Cortex of kidney (tissue), 1 donor: ENCODE data around the gene PFAS.

Experiments used
- DNase-seq: peaks from one replicate; lab custom pipeline; 2025; lab: John Stamatoyannopoulos, UW

Gene PFAS

GRCh38 chr17:8310601-8311123, 61.6 kb downstream of the PFAS start:
- no peak for DNase-seq

- no peak for DNase-seq
Measured at GRCh38 chr17:8311131-8311790, 62.2 kb downstream of the PFAS start.

GRCh38 chr17:8312251-8312650, 63.2 kb downstream of the PFAS start:
- no peak for DNase-seq

GRCh38 chr17:8312726-8313600, 63.9 kb downstream of the PFAS start:
- no peak for DNase-seq

- DNase-seq, result no peak
Measured at GRCh38 chr17:8314797-8315763, 66.0 kb downstream of the PFAS start.

GRCh38 chr17:8315764-8316217, 66.7 kb downstream of the PFAS start:
- no peak for DNase-seq

GRCh38 chr17:8318010-8318935, 69.2 kb downstream of the PFAS start:
- no peak for DNase-seq
